ENCODE measurements around the gene IL1RN. TPM values are rescaled to one million over a fixed set of nuclear protein-coding genes. Genes with fewer than 3 reads are reported as not detected.

Gene IL1RN
- total RNA-seq, 1 experiment from 2014 or later = not detected

DNA sequence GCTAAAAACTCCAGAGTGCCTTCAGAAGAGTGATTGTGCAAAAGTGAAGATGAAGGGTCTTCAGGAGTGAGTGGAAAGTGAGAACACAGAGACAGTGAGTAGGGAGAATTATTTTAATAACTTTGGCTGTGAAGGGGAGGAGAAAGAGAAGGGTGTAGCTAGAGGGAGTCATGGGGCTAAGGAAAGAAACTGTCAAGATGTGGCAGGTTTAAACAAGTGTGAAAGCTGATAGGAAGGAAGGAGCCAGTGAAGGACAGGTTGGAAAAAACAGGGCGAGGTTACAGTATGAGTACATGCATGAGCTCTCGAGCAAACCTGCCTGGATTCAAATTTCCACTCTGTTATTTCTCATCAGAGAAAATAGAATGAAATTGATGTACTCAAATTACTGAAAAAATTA lies 41.9 kb upstream of the IL1RN start:
- DNase-seq (ENCODE audit: low read depth, low spot score) = no peak

GRCh38 chr2:113088213-113088992 lies 39.0 kb upstream of the IL1RN start:
- ChIA-PET CTCF (no interaction called here), POLR2A (no interaction called here)
- no peaks in the 10 kb centered on the region for H3K9me3 ChIP-seq (ENCODE audit: control insufficient read depth, insufficient read depth, low read depth, low read length)
- no TSS peak for BruUV-seq (replicated peaks)
- intact Hi-C loops (cut with micrococcal nuclease; ENCODE audit: unreplicated experiment) (no loop called here), in situ Hi-C loops (cut with HindIII; ENCODE audit: low pct_unique_long_range_greater_than_20kb, low sequenced_read_pairs) (no loop called here)
- no peak overlapping the region for H3K27ac ChIP-seq (ENCODE audit: low read length)
- H3K4me1 ChIP-seq (ENCODE audit: control insufficient read depth, insufficient read depth, low read length) = no peaks in the 10 kb centered on the region
- H3K36me3 ChIP-seq (ENCODE audit: control insufficient read depth, insufficient read depth, low read length) = no peaks in the 10 kb centered on the region
- H3K4me3 ChIP-seq (ENCODE audit: low read depth in 2 of 2, low read length in 2 of 2) = no peak overlapping the region
- TF ChIP-seq SIN3A (IDR thresholded peaks at IDR 0.05; ENCODE audit: borderline replicate concordance, insufficient read depth, low read depth, low read length) (no peak), REST (IDR thresholded peaks at IDR 0.05; ENCODE audit: insufficient read depth in 1 of 2, low read depth in 2 of 2, low read length in 1 of 2) (no peak), POLR2AphosphoS5 (IDR thresholded peaks at IDR 0.05; ENCODE audit: low read depth, low read length) (no peak), TCF7L2 (IDR thresholded peaks at IDR 0.05; ENCODE audit: low read depth, low read length) (no peak), CTCF (IDR thresholded peaks at IDR 0.05) (no peak)
- H3K27me3 ChIP-seq (ENCODE audit: control insufficient read depth, insufficient read depth, low read length) = peaks cover 23% of the 10 kb centered on the region
- ATAC-seq = no peak
- no peak for DNase-seq (ENCODE audit: low read depth, low spot score)

More for the DNA sequence above, 41.9 kb upstream of the IL1RN start:
- BruUV-seq (replicated peaks) = no TSS peak
- peaks cover 18% of the 10 kb centered on the region for H3K27me3 ChIP-seq (ENCODE audit: control insufficient read depth, insufficient read depth, low read length)
- H3K4me1 ChIP-seq (ENCODE audit: control insufficient read depth, insufficient read depth, low read length) = no peaks in the 10 kb centered on the region
- ChIA-PET CTCF (no interaction called here), POLR2A (no interaction called here)
- no peak overlapping the region for H3K27ac ChIP-seq (ENCODE audit: low read length)
- no peaks in the 10 kb centered on the region for H3K36me3 ChIP-seq (ENCODE audit: control insufficient read depth, insufficient read depth, low read length)
- no peak overlapping the region for H3K4me3 ChIP-seq (ENCODE audit: low read depth in 2 of 2, low read length in 2 of 2)
- ATAC-seq = no peak
- TF ChIP-seq SIN3A (IDR thresholded peaks at IDR 0.05; ENCODE audit: borderline replicate concordance, insufficient read depth, low read depth, low read length) = no peak
- no peak for TF ChIP-seq POLR2AphosphoS5 (IDR thresholded peaks at IDR 0.05; ENCODE audit: low read depth, low read length)
- no peak for TF ChIP-seq TCF7L2 (IDR thresholded peaks at IDR 0.05; ENCODE audit: low read depth, low read length)
- TF ChIP-seq REST (IDR thresholded peaks at IDR 0.05; ENCODE audit: insufficient read depth in 1 of 2, low read depth in 2 of 2, low read length in 1 of 2) = no peak
- TF ChIP-seq CTCF (IDR thresholded peaks at IDR 0.05) = no peak
- in situ Hi-C loops (cut with HindIII; ENCODE audit: low pct_unique_long_range_greater_than_20kb, low sequenced_read_pairs) = no loop called here
- intact Hi-C loops (cut with micrococcal nuclease; ENCODE audit: unreplicated experiment) = no loop called here
- H3K9me3 ChIP-seq (ENCODE audit: control insufficient read depth, insufficient read depth, low read depth, low read length) = no peaks in the 10 kb centered on the region
